ENCODE measurements around the gene PRND. TPM values are rescaled to one million over a fixed set of nuclear protein-coding genes. Genes with fewer than 3 reads are reported as not detected.

PRND gene
- total RNA-seq, 1 donor = not detected

GRCh38 chr20:4729265-4729664 is 7.6 kb downstream of the PRND start:
- no peaks in the 10 kb centered on the region for H3K9me3 ChIP-seq (ENCODE audit: low read depth, low read length)
- no peak overlapping the region for H3K27ac ChIP-seq (ENCODE audit: low read depth, low read length)
- no peaks in the 10 kb centered on the region for H3K4me1 ChIP-seq (ENCODE audit: insufficient read depth, low read length)
- H2AFZ ChIP-seq (ENCODE audit: low read length) = no peak overlapping the region
- no peaks in the 10 kb centered on the region for H3K79me2 ChIP-seq (ENCODE audit: insufficient read depth, low read length)
- no peaks in the 10 kb centered on the region for H3K36me3 ChIP-seq (ENCODE audit: insufficient read depth, low read length)
- peaks cover 16% of the 10 kb centered on the region for H3K27me3 ChIP-seq (ENCODE audit: insufficient read depth, low read length)
- no peak for TF ChIP-seq CTCF (IDR thresholded peaks at IDR 0.05; ENCODE audit: extremely low read depth, low read depth, low read length)
- H3K4me3 ChIP-seq (ENCODE audit: insufficient read depth, low read length) = no peak overlapping the region
- H3K4me2 ChIP-seq (ENCODE audit: insufficient read depth, low read length) = no peak overlapping the region
- no peak for DNase-seq (ENCODE audit: insufficient read length, low spot score, missing footprints)
- H4K20me1 ChIP-seq (ENCODE audit: insufficient read depth, low read length) = no peaks in the 10 kb centered on the region

GRCh38 chr20:4730780-4731179 is 9.1 kb downstream of the PRND start:
- H3K4me1 ChIP-seq (ENCODE audit: insufficient read depth, low read length) = no peaks in the 10 kb centered on the region
- no peaks in the 10 kb centered on the region for H3K9me3 ChIP-seq (ENCODE audit: low read depth, low read length)
- no peak for TF ChIP-seq CTCF (IDR thresholded peaks at IDR 0.05; ENCODE audit: extremely low read depth, low read depth, low read length)
- H3K27me3 ChIP-seq (ENCODE audit: insufficient read depth, low read length) = peaks cover 16% of the 10 kb centered on the region
- H3K27ac ChIP-seq (ENCODE audit: low read depth, low read length) = no peak overlapping the region
- H2AFZ ChIP-seq (ENCODE audit: low read length) = no peak overlapping the region
- no peaks in the 10 kb centered on the region for H4K20me1 ChIP-seq (ENCODE audit: insufficient read depth, low read length)
- no peaks in the 10 kb centered on the region for H3K79me2 ChIP-seq (ENCODE audit: insufficient read depth, low read length)
- H3K4me2 ChIP-seq (ENCODE audit: insufficient read depth, low read length) = no peak overlapping the region
- H3K4me3 ChIP-seq (ENCODE audit: insufficient read depth, low read length) = no peak overlapping the region
- DNase-seq (ENCODE audit: insufficient read length, low spot score, missing footprints) = no peak
- H3K36me3 ChIP-seq (ENCODE audit: insufficient read depth, low read length) = no peaks in the 10 kb centered on the region

GRCh38 chr20:4736875-4737274 is 15.2 kb downstream of the PRND start:
- H2AFZ ChIP-seq (ENCODE audit: low read length) = no peak overlapping the region
- no peak overlapping the region for H3K4me3 ChIP-seq (ENCODE audit: insufficient read depth, low read length)
- no peak for DNase-seq (ENCODE audit: insufficient read length, low spot score, missing footprints)
- no peaks in the 10 kb centered on the region for H3K36me3 ChIP-seq (ENCODE audit: insufficient read depth, low read length)
- no peaks in the 10 kb centered on the region for H3K4me1 ChIP-seq (ENCODE audit: insufficient read depth, low read length)
- peaks cover 16% of the 10 kb centered on the region for H3K27me3 ChIP-seq (ENCODE audit: insufficient read depth, low read length)
- H3K4me2 ChIP-seq (ENCODE audit: insufficient read depth, low read length) = no peak overlapping the region
- no peak for TF ChIP-seq CTCF (IDR thresholded peaks at IDR 0.05; ENCODE audit: extremely low read depth, low read depth, low read length)
- no peaks in the 10 kb centered on the region for H4K20me1 ChIP-seq (ENCODE audit: insufficient read depth, low read length)
- H3K27ac ChIP-seq (ENCODE audit: low read depth, low read length) = no peak overlapping the region
- no peaks in the 10 kb centered on the region for H3K9me3 ChIP-seq (ENCODE audit: low read depth, low read length)
- H3K79me2 ChIP-seq (ENCODE audit: insufficient read depth, low read length) = no peaks in the 10 kb centered on the region

GRCh38 chr20:4737857-4738627 is 16.3 kb downstream of the PRND start:
- no peaks in the 10 kb centered on the region for H3K4me1 ChIP-seq (ENCODE audit: insufficient read depth, low read length)
- no peaks in the 10 kb centered on the region for H3K79me2 ChIP-seq (ENCODE audit: insufficient read depth, low read length)
- no peak overlapping the region for H3K4me3 ChIP-seq (ENCODE audit: insufficient read depth, low read length)
- H3K36me3 ChIP-seq (ENCODE audit: insufficient read depth, low read length) = no peaks in the 10 kb centered on the region
- no peaks in the 10 kb centered on the region for H3K9me3 ChIP-seq (ENCODE audit: low read depth, low read length)
- H3K4me2 ChIP-seq (ENCODE audit: insufficient read depth, low read length) = no peak overlapping the region
- no peak overlapping the region for H2AFZ ChIP-seq (ENCODE audit: low read length)
- no peaks in the 10 kb centered on the region for H4K20me1 ChIP-seq (ENCODE audit: insufficient read depth, low read length)
- H3K27ac ChIP-seq (ENCODE audit: low read depth, low read length) = no peak overlapping the region
- TF ChIP-seq CTCF (IDR thresholded peaks at IDR 0.05; ENCODE audit: extremely low read depth, low read depth, low read length) = no peak
- DNase-seq (ENCODE audit: insufficient read length, low spot score, missing footprints) = no peak
- H3K27me3 ChIP-seq (ENCODE audit: insufficient read depth, low read length) = peaks cover 11% of the 10 kb centered on the region

All from osteoblast (primary cell).